Nephron (organoid): ENCODE data around the gene BCL7C.

Experiments
- H3K27ac Mint-ChIP-seq, 3 experiments: 2 replicates each; pipeline ENCODE4 v1.8.0; 2020; ENCODE audit warnings: mixed read lengths in 3 of 3, mild to moderate bottlenecking in 2 of 3, moderate library complexity in 1 of 3
- H3K27me3 Mint-ChIP-seq: 2 replicates; pipeline ENCODE4 v1.8.0; 2021; ENCODE audit warnings: low read depth, mild to moderate bottlenecking, moderate library complexity, mixed read lengths
- H3K36me3 Mint-ChIP-seq: 2 replicates; pipeline ENCODE4 v1.8.0; 2020; ENCODE audit warnings: low read depth, mixed read lengths
- H3K4me1 Mint-ChIP-seq: 2 replicates; pipeline ENCODE4 v1.8.0; 2020; ENCODE audit warnings: mixed read lengths
- H3K4me3 Mint-ChIP-seq, 3 experiments: 2 replicates each; pipeline ENCODE4 v1.8.0; 2020; ENCODE audit warnings: mild to moderate bottlenecking in 3 of 3, mixed read lengths in 3 of 3, moderate library complexity in 2 of 3
- H3K9me3 Mint-ChIP-seq: 2 replicates; pipeline ENCODE4 v1.8.0; 2020; ENCODE audit warnings: mixed read lengths
- TF ChIP-seq, protein P1 (sequence below), 3 experiments: fragments of 200-600 bp; sonication (generic); IDR thresholded peaks; one replicate each; pipeline ENCODE4 v1.5.0; 2021; ENCODE audit warnings: antibody characterized with exemption in 3 of 3; ENCODE audit not compliant: unreplicated experiment in 3 of 3

The BCL7C gene

DNA sequence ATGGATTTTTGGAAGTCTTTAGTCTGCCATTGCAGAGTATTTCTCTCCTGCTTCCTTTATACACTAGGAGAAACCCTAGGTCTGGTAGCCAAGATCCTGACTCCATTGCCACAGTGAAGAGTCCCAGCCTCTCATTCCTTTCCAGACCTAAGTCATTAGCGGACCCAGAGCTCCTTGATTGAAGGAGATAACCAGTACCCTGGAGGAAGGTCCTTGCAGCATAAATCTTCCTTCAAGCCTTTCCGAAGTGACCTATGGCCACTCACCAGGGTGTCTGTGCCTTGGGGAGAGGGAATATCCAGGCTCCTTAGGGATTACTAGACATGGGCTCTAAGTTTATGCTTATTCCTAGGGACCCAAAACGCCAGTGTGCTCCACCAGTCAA is 35.8 kb downstream of the BCL7C start:
- peaks cover 25% of the 10 kb centered on the region for H3K36me3 Mint-ChIP-seq
- H3K4me1 Mint-ChIP-seq: peaks cover 5% of the 10 kb centered on the region
- H3K27ac Mint-ChIP-seq: no peak overlapping the region
- no peak overlapping the region for H3K4me3 Mint-ChIP-seq
- TF ChIP-seq, protein P1, sequence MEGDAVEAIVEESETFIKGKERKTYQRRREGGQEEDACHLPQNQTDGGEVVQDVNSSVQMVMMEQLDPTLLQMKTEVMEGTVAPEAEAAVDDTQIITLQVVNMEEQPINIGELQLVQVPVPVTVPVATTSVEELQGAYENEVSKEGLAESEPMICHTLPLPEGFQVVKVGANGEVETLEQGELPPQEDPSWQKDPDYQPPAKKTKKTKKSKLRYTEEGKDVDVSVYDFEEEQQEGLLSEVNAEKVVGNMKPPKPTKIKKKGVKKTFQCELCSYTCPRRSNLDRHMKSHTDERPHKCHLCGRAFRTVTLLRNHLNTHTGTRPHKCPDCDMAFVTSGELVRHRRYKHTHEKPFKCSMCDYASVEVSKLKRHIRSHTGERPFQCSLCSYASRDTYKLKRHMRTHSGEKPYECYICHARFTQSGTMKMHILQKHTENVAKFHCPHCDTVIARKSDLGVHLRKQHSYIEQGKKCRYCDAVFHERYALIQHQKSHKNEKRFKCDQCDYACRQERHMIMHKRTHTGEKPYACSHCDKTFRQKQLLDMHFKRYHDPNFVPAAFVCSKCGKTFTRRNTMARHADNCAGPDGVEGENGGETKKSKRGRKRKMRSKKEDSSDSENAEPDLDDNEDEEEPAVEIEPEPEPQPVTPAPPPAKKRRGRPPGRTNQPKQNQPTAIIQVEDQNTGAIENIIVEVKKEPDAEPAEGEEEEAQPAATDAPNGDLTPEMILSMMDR (IDR thresholded peaks at IDR 0.05; ENCODE audit: unreplicated experiment in 3 of 3): no peak
- H3K9me3 Mint-ChIP-seq: no peaks in the 10 kb centered on the region
- no peaks in the 10 kb centered on the region for H3K27me3 Mint-ChIP-seq

GRCh38 chr16:30853758-30854157 is 40.1 kb downstream of the BCL7C start:
- no peak overlapping the region for H3K27ac Mint-ChIP-seq
- peaks cover 32% of the 10 kb centered on the region for H3K36me3 Mint-ChIP-seq
- H3K9me3 Mint-ChIP-seq: no peaks in the 10 kb centered on the region
- TF ChIP-seq, protein P1 (IDR thresholded peaks at IDR 0.05; ENCODE audit: unreplicated experiment in 3 of 3): no peak
- no peaks in the 10 kb centered on the region for H3K4me1 Mint-ChIP-seq
- no peaks in the 10 kb centered on the region for H3K27me3 Mint-ChIP-seq
- H3K4me3 Mint-ChIP-seq: no peak overlapping the region

DNA sequence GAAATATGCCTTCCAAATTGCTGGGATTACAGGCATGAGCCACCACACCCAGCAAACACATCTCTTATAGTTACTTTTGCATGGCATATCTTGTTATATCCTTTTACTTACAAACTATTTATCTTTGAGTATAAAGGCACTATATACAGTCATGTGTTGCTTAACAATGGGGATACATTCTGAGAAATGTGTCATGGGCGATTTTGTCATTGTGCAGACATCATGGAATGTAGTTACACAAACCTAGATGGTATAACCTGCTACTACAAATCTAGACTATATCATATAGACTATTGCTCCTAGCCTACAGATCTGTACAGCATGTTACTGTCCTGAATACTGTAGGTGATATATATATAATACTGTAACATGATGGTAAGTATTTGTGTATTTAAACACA is 43.6 kb downstream of the BCL7C start:
- H3K4me1 Mint-ChIP-seq: peaks cover 2% of the 10 kb centered on the region
- H3K36me3 Mint-ChIP-seq: peaks cover 26% of the 10 kb centered on the region
- no peaks in the 10 kb centered on the region for H3K27me3 Mint-ChIP-seq
- H3K4me3 Mint-ChIP-seq: no peak overlapping the region
- H3K27ac Mint-ChIP-seq: no peak overlapping the region
- TF ChIP-seq, protein P1 (IDR thresholded peaks at IDR 0.05; ENCODE audit: unreplicated experiment in 3 of 3): no peak
- H3K9me3 Mint-ChIP-seq: no peaks in the 10 kb centered on the region

- H3K4me3 Mint-ChIP-seq: no peak overlapping the region
- H3K27ac Mint-ChIP-seq: no peak overlapping the region
These were observed 47.1 kb downstream of the BCL7C start for GRCh38 chr16:30846649-30847402.

GRCh38 chr16:30844671-30845449 is 49.0 kb downstream of the BCL7C start:
- Mint-ChIP-seq H3K9me3 (peaks cover 3% of the 10 kb centered on the region), H3K4me3 (no peak overlapping the region), H3K4me1 (peaks cover 11% of the 10 kb centered on the region), H3K27ac (peak overlapping the region; percentile 14 to 80 (median 49)), H3K27me3 (no peaks in the 10 kb centered on the region), H3K36me3 (peaks cover 18% of the 10 kb centered on the region)
- TF ChIP-seq, protein P1 (IDR thresholded peaks at IDR 0.05; ENCODE audit: unreplicated experiment in 3 of 3): peak; percentile 54 to 74 (median 72)

More at GRCh38 chr16:30846649-30847402, 47.1 kb downstream of the BCL7C start:
- no peaks in the 10 kb centered on the region for H3K27me3 Mint-ChIP-seq
- TF ChIP-seq, protein P1 (IDR thresholded peaks at IDR 0.05; ENCODE audit: unreplicated experiment in 3 of 3): no peak
- H3K36me3 Mint-ChIP-seq: peaks cover 21% of the 10 kb centered on the region
- H3K4me1 Mint-ChIP-seq: peaks cover 11% of the 10 kb centered on the region
- H3K9me3 Mint-ChIP-seq: peaks cover 2% of the 10 kb centered on the region
